OCI-LY7 (cell line): ENCODE results near the gene DLGAP1. TPM values are rescaled to one million over a fixed set of nuclear protein-coding genes. Genes with fewer than 3 reads are reported as not detected.

Experiments used
- BruUV-seq: library from RNA; stranded (reverse); fragments of 400-500 nt; replicated peaks from 2 replicates; lab custom pipeline; 2021; lab: Mats Ljungman, UMichigan
- CTCF ChIA-PET: fragments of 300-600 bp; sonication (Branson Sonifier 250); formaldehyde crosslinking; loops from one replicate; lab custom pipeline; 2022; ENCODE audit warnings: antibody characterized with exemption; ENCODE audit not compliant: unreplicated experiment; lab: Charles Lee
- POLR2A ChIA-PET: fragments of 300-600 bp; sonication (Branson Sonifier 250); formaldehyde crosslinking; loops from one replicate; lab custom pipeline; 2022; ENCODE audit warnings: antibody characterized with exemption; lab: Charles Lee
- DNase-seq: peaks from one replicate; pipeline ENCODE4 v3.0.0-alpha.2; 2015; ENCODE audit warnings: low spot score
- H2AFZ ChIP-seq: fragments of 200-600 bp; sonication (generic), shearing (Covaris generic); 2 replicates; pipeline ENCODE4 v1.6.1; 2014; ENCODE audit warnings: mild to moderate bottlenecking, antibody characterized with exemption, low read length, moderate library complexity
- H3K27ac ChIP-seq: fragments of 200-600 bp; sonication (generic); 2 replicates; pipeline ENCODE4 v1.5.1; 2014; ENCODE audit warnings: mixed run types, low read depth, mild to moderate bottlenecking, moderate library complexity, low read length, inconsistent platforms; ENCODE audit not compliant: poor library complexity, severe bottlenecking
- H3K36me3 ChIP-seq: fragments of 200-600 bp; sonication (generic); 2 replicates; pipeline ENCODE4 v1.6.1; 2014; ENCODE audit warnings: mild to moderate bottlenecking, antibody characterized with exemption, low read length, moderate library complexity, mixed read lengths; ENCODE audit not compliant: insufficient read depth
- H3K4me1 ChIP-seq: fragments of 200-600 bp; sonication (generic); 2 replicates; pipeline ENCODE4 v1.5.1; 2014; ENCODE audit warnings: mild to moderate bottlenecking, low read length; ENCODE audit not compliant: insufficient read depth, poor library complexity, severe bottlenecking
- H3K4me2 ChIP-seq: fragments of 200-600 bp; sonication (generic); 2 replicates; pipeline ENCODE4 v1.6.1; 2014; ENCODE audit warnings: mild to moderate bottlenecking, low read length
- H3K4me3 ChIP-seq: fragments of 200-600 bp; sonication (generic); 2 replicates; pipeline ENCODE4 v1.5.1; 2014; ENCODE audit warnings: mild to moderate bottlenecking, low read depth, low read length; ENCODE audit not compliant: poor library complexity, severe bottlenecking
- H3K79me2 ChIP-seq: fragments of 200-600 bp; sonication (generic); 2 replicates; pipeline ENCODE4 v1.6.1; 2016; ENCODE audit warnings: low read depth, mild to moderate bottlenecking, low read length, moderate library complexity, mixed read lengths; ENCODE audit not compliant: insufficient read depth
- H3K9me2 ChIP-seq: fragments of 200-600 bp; sonication (generic); 2 replicates; pipeline ENCODE4 v1.6.1; 2016; ENCODE audit warnings: mild to moderate bottlenecking, low read length, mixed read lengths; ENCODE audit not compliant: insufficient read depth
- H3K9me3 ChIP-seq: fragments of 200-600 bp; sonication (generic); 2 replicates; pipeline ENCODE4 v1.6.1; 2014; ENCODE audit warnings: mild to moderate bottlenecking, mixed run types, low read length, mixed read lengths
- H4K20me1 ChIP-seq: fragments of 200-600 bp; sonication (generic); 2 replicates; pipeline ENCODE4 v1.6.1; 2014; ENCODE audit warnings: mild to moderate bottlenecking, antibody characterized with exemption, low read length, moderate library complexity, mixed read lengths; ENCODE audit not compliant: insufficient read depth
- EZH2phosphoT487 ChIP-seq: fragments of 200-600 bp; sonication (generic); IDR thresholded peaks from 2 replicates; pipeline ENCODE4 v1.6.1; 2018; ENCODE audit warnings: low read depth, borderline replicate concordance, mild to moderate bottlenecking, mixed run types, antibody characterized with exemption, low read length, moderate library complexity, mixed read lengths
- intact Hi-C: fragments of 100-400 bp; cut with micrococcal nuclease; formaldehyde crosslinking; loops from one replicate; pipeline ENCODE4 v1.10.0; 2022; ENCODE audit not compliant: unreplicated experiment
- total RNA-seq, 2 experiments: library from RNA; depleted of rRNA in 1 of 2; stranded (reverse); fragments of >200 nt in 1 of 2; shearing (Covaris generic) in 1 of 2; gene quantifications; 2 replicates each; pipeline ENCODE4 v1.2.3, GENCODE V29; 2014 to 2022
- TF ChIP-seq, protein P1 (sequence below): fragments of 200-600 bp; sonication (generic); conservative IDR thresholded peaks from 2 replicates; pipeline ENCODE4 v1.5.1; 2014; ENCODE audit warnings: mild to moderate bottlenecking, antibody characterized with exemption, low read length, moderate library complexity, mixed read lengths

The DLGAP1 gene
- total RNA-seq, 2 experiments from 2014 or later, result 0.22 TPM; not detected in 1

DNA sequence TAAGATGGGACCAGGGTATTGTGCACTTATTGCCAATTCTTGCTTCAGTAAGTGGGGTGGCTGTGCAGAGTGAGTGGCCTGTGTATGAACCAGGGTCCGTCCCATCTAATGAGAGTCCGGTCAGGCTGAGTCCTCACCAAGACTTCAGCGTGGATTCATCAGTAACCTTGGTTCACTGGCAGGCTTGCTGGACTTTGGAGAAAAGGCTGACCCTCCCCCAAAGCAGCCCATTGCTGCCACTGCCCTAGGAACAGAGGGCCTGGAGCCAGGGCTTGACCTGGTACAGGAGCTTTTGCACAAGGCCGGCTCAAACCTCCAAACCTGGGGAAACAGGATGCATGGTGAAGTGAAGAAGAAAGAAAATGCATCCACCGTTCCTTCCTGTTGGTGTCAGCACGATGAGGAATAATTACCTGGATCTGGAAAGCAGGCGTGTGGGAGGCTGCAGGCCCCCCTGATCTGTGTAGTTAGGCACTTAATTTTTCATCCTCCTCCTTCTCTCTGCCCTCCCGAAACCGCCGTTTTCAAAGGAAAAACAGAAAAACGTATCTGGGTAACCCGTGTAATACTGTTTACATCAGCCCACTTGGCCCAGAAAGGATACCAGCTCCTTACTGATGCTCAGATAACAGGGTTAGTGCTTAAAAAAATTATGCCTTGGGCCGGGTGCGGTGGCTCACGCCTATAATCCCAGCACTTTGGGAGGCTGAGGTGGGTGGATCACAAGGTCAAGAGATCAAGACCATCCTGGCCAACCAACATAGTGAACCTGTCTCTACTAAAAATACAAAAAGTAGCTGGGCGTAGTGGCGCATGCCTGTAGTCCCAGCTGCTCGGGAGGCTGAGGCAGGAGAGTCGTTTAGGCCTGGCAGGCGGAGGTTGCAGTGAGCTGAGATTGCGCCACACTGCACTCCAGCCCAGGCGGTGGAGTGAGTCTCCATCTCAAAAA, 857.4 kb downstream of the DLGAP1 start:
- Histone ChIP-seq H3K27ac (peak overlapping the region; percentile 95), H2AFZ (no peak overlapping the region), H3K4me1 (peaks cover 59% of the 10 kb centered on the region), H3K9me2 (no peaks in the 10 kb centered on the region), H3K9me3 (no peaks in the 10 kb centered on the region), H3K36me3 (peaks cover 11% of the 10 kb centered on the region; the same call in 1 of the 2 replicates), H3K79me2 (peaks cover 34% of the 10 kb centered on the region), H3K4me2 (peak overlapping the region; percentile 97), H3K4me3 (peak overlapping the region; percentile 79), H4K20me1 (no peaks in the 10 kb centered on the region)
- intact Hi-C loops, result loop anchor here (10.0 kb wide), 1 partner anchor 943 kb away; the partner anchor contains the start of gene SMCHD1
- ChIA-PET POLR2A (interaction anchor here (0.7 to 5.3 kb wide), 6 partner anchors 8 to 68 kb away, joined by 3 to 44 read pairs (median 10); no protein-coding TSS in a partner anchor), CTCF (interaction anchor here (0.6 to 1.4 kb wide), 2 partner anchors 8 to 43 kb away, joined by 6 to 7 read pairs; no protein-coding TSS in a partner anchor)
- no TSS peak for BruUV-seq
- TF ChIP-seq, protein P1, sequence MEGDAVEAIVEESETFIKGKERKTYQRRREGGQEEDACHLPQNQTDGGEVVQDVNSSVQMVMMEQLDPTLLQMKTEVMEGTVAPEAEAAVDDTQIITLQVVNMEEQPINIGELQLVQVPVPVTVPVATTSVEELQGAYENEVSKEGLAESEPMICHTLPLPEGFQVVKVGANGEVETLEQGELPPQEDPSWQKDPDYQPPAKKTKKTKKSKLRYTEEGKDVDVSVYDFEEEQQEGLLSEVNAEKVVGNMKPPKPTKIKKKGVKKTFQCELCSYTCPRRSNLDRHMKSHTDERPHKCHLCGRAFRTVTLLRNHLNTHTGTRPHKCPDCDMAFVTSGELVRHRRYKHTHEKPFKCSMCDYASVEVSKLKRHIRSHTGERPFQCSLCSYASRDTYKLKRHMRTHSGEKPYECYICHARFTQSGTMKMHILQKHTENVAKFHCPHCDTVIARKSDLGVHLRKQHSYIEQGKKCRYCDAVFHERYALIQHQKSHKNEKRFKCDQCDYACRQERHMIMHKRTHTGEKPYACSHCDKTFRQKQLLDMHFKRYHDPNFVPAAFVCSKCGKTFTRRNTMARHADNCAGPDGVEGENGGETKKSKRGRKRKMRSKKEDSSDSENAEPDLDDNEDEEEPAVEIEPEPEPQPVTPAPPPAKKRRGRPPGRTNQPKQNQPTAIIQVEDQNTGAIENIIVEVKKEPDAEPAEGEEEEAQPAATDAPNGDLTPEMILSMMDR, result no peak
- TF ChIP-seq EZH2phosphoT487, result no peak
- DNase-seq, result no peak

GRCh38 chr18:3596637-3597384, 858.3 kb downstream of the DLGAP1 start:
- H3K4me2 ChIP-seq, result peak overlapping the region; percentile 97
- peak overlapping the region; percentile 95 for H3K27ac ChIP-seq
- peaks cover 34% of the 10 kb centered on the region for H3K79me2 ChIP-seq
- intact Hi-C loops, result loop anchor here (10.0 kb wide), 1 partner anchor 942 kb away; the partner anchor contains the start of gene SMCHD1
- no peak for TF ChIP-seq EZH2phosphoT487
- TF ChIP-seq, protein P1, result peak; percentile 75
- H3K4me1 ChIP-seq, result peaks cover 59% of the 10 kb centered on the region
- peaks cover 11% of the 10 kb centered on the region; the same call in 1 of the 2 replicates for H3K36me3 ChIP-seq
- no TSS peak for BruUV-seq
- H2AFZ ChIP-seq, result peak overlapping the region; percentile 35; the same call in 1 of the 2 replicates
- POLR2A ChIA-PET, result interaction anchor here (0.7 to 5.3 kb wide), 7 partner anchors 9 to 245 kb away, joined by 3 to 44 read pairs (median 5); no protein-coding TSS in a partner anchor
- peak overlapping the region; percentile 79 for H3K4me3 ChIP-seq
- peak; percentile 79 for DNase-seq
- CTCF ChIA-PET, result interaction anchor here (1.4 kb wide), 1 partner anchor 8 kb away, joined by 6 read pairs; no protein-coding TSS in a partner anchor
- no peaks in the 10 kb centered on the region for H3K9me2 ChIP-seq
- H4K20me1 ChIP-seq, result no peaks in the 10 kb centered on the region
- no peaks in the 10 kb centered on the region for H3K9me3 ChIP-seq
